K562 (cell line): ENCODE data around the gene INO80. TPM values are rescaled to one million over a fixed set of nuclear protein-coding genes. Genes with fewer than 3 reads are reported as not detected.

Experiments
- ATAC-seq: fragments of 200-7000 bp; cut with Tn5 transposase; 3 replicates; pipeline ENCODE4 v1.9.1; 2020; ENCODE audit warnings: moderate library complexity
- BruUV-seq: library from RNA; stranded (reverse); fragments of 400-500 nt; replicated peaks from 2 replicates; lab custom pipeline; 2021; lab: Mats Ljungman, UMichigan
- CTCF ChIA-PET: fragments of 300-600 bp; formaldehyde crosslinking; extraction: SDS; loops from one replicate; lab custom pipeline; 2021; ENCODE audit warnings: low intra/inter-chr PET ratio; lab: Yijun Ruan, JAX
- POLR2A ChIA-PET: fragments of 300-600, 350-650 bp; sonication (Branson Sonifier 250); formaldehyde crosslinking; extraction: SDS; loops from one replicate; lab custom pipeline; 2021; ENCODE audit warnings: antibody characterized with exemption, inconsistent platforms; lab: Yijun Ruan, JAX
- DNase-seq, 4 experiments: peaks; one replicate each; pipeline versions ENCODE4 v3.0.0 to v3.0.0-alpha.2; 2011 to 2018; ENCODE audit warnings: low spot score in 3 of 4, mixed read lengths in 3 of 4; ENCODE audit errors: extremely low read depth in 1 of 4
- FAIRE-seq: peaks from 2 replicates; lab custom pipeline; 2011; peaks lifted over from hg19 to GRCh38; lab: Jason Lieb, UNC
- H2AFZ ChIP-seq: 2 replicates; pipeline ENCODE4 v1.6.0; 2011; ENCODE audit warnings: low read depth, low read length, control low read depth, inconsistent platforms
- H3K27ac ChIP-seq: fragments of 200-600 bp; 3 replicates; pipeline ENCODE4 v1.8.0; 2011; ENCODE audit warnings: low read depth, mild to moderate bottlenecking, control low read depth, inconsistent platforms, low read length, moderate library complexity, mixed read lengths; ENCODE audit errors: extremely low read depth
- H3K27me3 ChIP-seq, 2 experiments: fragments of 300-600 bp in 1 of 2; 2 replicates in 1 of 2; 3 replicates in 1 of 2; pipeline versions ENCODE4 v1.6.0 to v1.8.0; 2011; ENCODE audit warnings: inconsistent platforms in 2 of 2, low read length in 2 of 2, mild to moderate bottlenecking in 1 of 2, mixed read lengths in 1 of 2, moderate library complexity in 1 of 2; ENCODE audit not compliant: control insufficient read depth in 2 of 2, insufficient read depth in 2 of 2
- H3K36me3 ChIP-seq: fragments of 300-600 bp; 3 replicates; pipeline ENCODE4 v1.8.0; 2011; ENCODE audit warnings: mild to moderate bottlenecking, low read length, inconsistent platforms; ENCODE audit not compliant: control insufficient read depth, insufficient read depth
- H3K4me1 ChIP-seq, 2 experiments: fragments of 200-600 bp in 1 of 2; replicated peaks in 1 of 2; 2 replicates in 1 of 2; 3 replicates in 1 of 2; pipeline versions ENCODE4 v1.5.1 to v1.8.0; 2011; ENCODE audit warnings: inconsistent platforms in 2 of 2, low read length in 2 of 2, mild to moderate bottlenecking in 1 of 2, mixed read lengths in 1 of 2, moderate library complexity in 1 of 2; ENCODE audit not compliant: control insufficient read depth in 2 of 2, insufficient read depth in 2 of 2
- H3K4me2 ChIP-seq: 2 replicates; pipeline ENCODE4 v1.6.1; 2011; ENCODE audit warnings: low read length, control low read depth, inconsistent platforms, mixed read lengths; ENCODE audit not compliant: insufficient read depth
- H3K4me3 ChIP-seq: fragments of 200-600 bp; sonication (generic), shearing (Covaris generic); 2 replicates; pipeline ENCODE4 v1.5.1; 2016; ENCODE audit warnings: control low read depth, inconsistent platforms
- H3K79me2 ChIP-seq: fragments of 200-600 bp; 3 replicates; pipeline ENCODE4 v1.8.0; 2011; ENCODE audit warnings: low read length, inconsistent platforms; ENCODE audit not compliant: control insufficient read depth, insufficient read depth
- H3K9ac ChIP-seq, 2 experiments: 2 replicates each; pipeline versions ENCODE4 v1.6.0 to v1.6.1; 2011; ENCODE audit warnings: low read depth in 2 of 2, low read length in 2 of 2, control low read depth in 1 of 2, inconsistent platforms in 1 of 2, mild to moderate bottlenecking in 1 of 2, mixed read lengths in 1 of 2; ENCODE audit not compliant: insufficient read depth in 1 of 2
- H3K9me1 ChIP-seq: one replicate; pipeline ENCODE4 v1.6.0; 2011; ENCODE audit warnings: inconsistent platforms, mild to moderate bottlenecking, low read length, moderate library complexity; ENCODE audit not compliant: control insufficient read depth, insufficient read depth
- H3K9me3 ChIP-seq: replicated peaks from 2 replicates; pipeline ENCODE4 v1.5.1; 2011; ENCODE audit warnings: low read depth, low read length, inconsistent platforms; ENCODE audit not compliant: control insufficient read depth, insufficient read depth
- H4K20me1 ChIP-seq: replicated peaks from 2 replicates; pipeline ENCODE4 v1.6.1; 2011; ENCODE audit warnings: low read length, inconsistent platforms, mixed read lengths; ENCODE audit not compliant: control insufficient read depth, insufficient read depth
- BCLAF1 ChIP-seq, 2 experiments: fragments of 450-650 bp in 1 of 2; IDR thresholded peaks; 2 replicates each; pipeline ENCODE4 v1.6.1; 2011 to 2017; ENCODE audit warnings: low read depth in 2 of 2, antibody characterized with exemption in 1 of 2, borderline replicate concordance in 1 of 2, low read length in 1 of 2, mild to moderate bottlenecking in 1 of 2, mixed read lengths in 1 of 2; ENCODE audit not compliant: control insufficient read depth in 1 of 2
- KDM5B ChIP-seq: fragments of 200-600 bp; sonication (generic); IDR thresholded peaks from 2 replicates; pipeline ENCODE4 v1.6.1; 2012; ENCODE audit warnings: low read depth, mild to moderate bottlenecking, moderate library complexity, low read length, control low read depth, inconsistent platforms; ENCODE audit not compliant: insufficient replicate concordance
- PTTG1 ChIP-seq: fragments of 450-650 bp; IDR thresholded peaks from 2 replicates; pipeline ENCODE4 v1.6.1; 2016; ENCODE audit warnings: low read depth, mild to moderate bottlenecking, missing genetic modification characterization, missing compliant biosample characterization
- TFAP4 ChIP-seq: sonication (generic); formaldehyde crosslinking; IDR thresholded peaks from 2 replicates; pipeline ENCODE4 v1.8.0; 2022; ENCODE audit warnings: missing genetic modification reagents, mild to moderate bottlenecking, moderate library complexity, borderline replicate concordance
- WGBS: fragments of 100-300 bp; shearing (Covaris generic); methylation state at CpG from one replicate; pipeline ENCODE4 v1.1.6; 2016; ENCODE audit warnings: low coverage, mixed read lengths; ENCODE audit not compliant: insufficient coverage; ENCODE audit errors: missing lambda C conversion rate; 5-methylcytosine and 5-hydroxymethylcytosine counted together
- in situ Hi-C: fragments of 300-500 bp; cut with MboI; formaldehyde crosslinking; loops from 4 replicates; pipeline ENCODE4 v1.15.0; 2018; ENCODE audit warnings: inconsistent platforms, mixed read lengths
- intact Hi-C: fragments of 100-400 bp; cut with micrococcal nuclease; formaldehyde crosslinking; loops from 2 replicates; pipeline ENCODE4 v1.14.2; 2022
- polyA plus RNA-seq, 8 experiments: library from polyadenylated mRNA; depleted of rRNA in 4 of 8; stranded (reverse) in 5 of 8; unstranded in 3 of 8; fragments of >200 nt; fragmentation: Nextera tagmentation in 2 of 8; fragmentation: Illumina TruSeq in 1 of 8; extraction: Ambion mirVana in 2 of 8; extraction: Trizol in 1 of 8; gene quantifications; 2 replicates each; pipeline versions ENCODE4 v1.2.1 to v1.2.3, GENCODE V29; 2011 to 2014; ENCODE audit warnings: inconsistent platforms in 1 of 8, missing spikeins in 1 of 8
- total RNA-seq, 7 experiments: library from RNA; depleted of rRNA in 6 of 7; stranded (reverse); fragments of >200 nt in 6 of 7; fragmentation: Illumina TruSeq in 2 of 7; extraction: Trizol in 2 of 7; gene quantifications; 2 replicates each; pipeline versions ENCODE4 v1.2.1 to v1.2.3, GENCODE V29; 2011 to 2021; ENCODE audit warnings: low replicate concordance in 1 of 7
- TF ChIP-seq, protein P1 (sequence below): fragments of 450-650 bp; IDR thresholded peaks from 2 replicates; pipeline ENCODE4 v1.6.1; 2017; ENCODE audit warnings: mild to moderate bottlenecking, moderate library complexity

INO80 gene
- total and polyA plus RNA-seq, 9 of the 15 experiments (the other 6 are each of a cell fraction or from before 2014, with no cell fraction given): 1.1 to 25.7 (median 19.9) TPM

- TF ChIP-seq BCLAF1 (IDR thresholded peaks at IDR 0.05; ENCODE audit: borderline replicate concordance in 1 of 2, control insufficient read depth in 1 of 2, low read depth in 2 of 2, low read length in 1 of 2): no peak
- TF ChIP-seq, protein P1, sequence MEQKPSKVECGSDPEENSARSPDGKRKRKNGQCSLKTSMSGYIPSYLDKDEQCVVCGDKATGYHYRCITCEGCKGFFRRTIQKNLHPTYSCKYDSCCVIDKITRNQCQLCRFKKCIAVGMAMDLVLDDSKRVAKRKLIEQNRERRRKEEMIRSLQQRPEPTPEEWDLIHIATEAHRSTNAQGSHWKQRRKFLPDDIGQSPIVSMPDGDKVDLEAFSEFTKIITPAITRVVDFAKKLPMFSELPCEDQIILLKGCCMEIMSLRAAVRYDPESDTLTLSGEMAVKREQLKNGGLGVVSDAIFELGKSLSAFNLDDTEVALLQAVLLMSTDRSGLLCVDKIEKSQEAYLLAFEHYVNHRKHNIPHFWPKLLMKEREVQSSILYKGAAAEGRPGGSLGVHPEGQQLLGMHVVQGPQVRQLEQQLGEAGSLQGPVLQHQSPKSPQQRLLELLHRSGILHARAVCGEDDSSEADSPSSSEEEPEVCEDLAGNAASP: no peak
Observed at GRCh38 chr15:40958723-40959122, 157.4 kb downstream of the INO80 start (continued).

GRCh38 chr15:40958146-40958545 lies 157.9 kb downstream of the INO80 start:
- FAIRE-seq (no peak), DNase-seq (no peak), ATAC-seq (peak; percentile 13)
- H3K9ac ChIP-seq: no peak overlapping the region
- no peak overlapping the region for H3K4me2 ChIP-seq
- no peaks in the 10 kb centered on the region; the same call in 2 of the 3 replicates for H3K36me3 ChIP-seq
- WGBS: 30% methylated on average over 6 of the region's 6 CpGs
- TF ChIP-seq KDM5B (peak; percentile 29), PTTG1 (tag) (no peak), TFAP4 (CRISPR knock-in tag) (0 out of 2 replicates have a peak, but pooled peaks have one; percentile 0)
- H3K79me2 ChIP-seq: peaks cover 9% of the 10 kb centered on the region; the same call in 2 of the 3 replicates
- BruUV-seq: no TSS peak
- ChIA-PET POLR2A (interaction anchor here (0.6 to 1.5 kb wide), 6 partner anchors 9 to 555 kb away, joined by 3 to 8 read pairs (median 3); no protein-coding TSS in a partner anchor), CTCF (no interaction called here)
- H3K27ac ChIP-seq: no peak overlapping the region
- H2AFZ ChIP-seq: no peak overlapping the region
- intact Hi-C loops (no loop called here), in situ Hi-C loops (no loop called here)
- peaks cover 2% of the 10 kb centered on the region for H3K9me1 ChIP-seq
- peaks cover 7 to 31% of the 10 kb centered on the region in 2 experiments; a peak in 4 of 5 replicates for H3K4me1 ChIP-seq
- peaks cover 5% of the 10 kb centered on the region; the same call in 1 of the 2 replicates for H4K20me1 ChIP-seq
- no peaks in the 10 kb centered on the region for H3K27me3 ChIP-seq
- H3K9me3 ChIP-seq: no peaks in the 10 kb centered on the region
- no peak overlapping the region for H3K4me3 ChIP-seq
